ENCODE results near the gene PKDCC.

Gene PKDCC

GRCh38 chr2:42105330-42106256 lies 57.8 kb downstream of the PKDCC start:
- no peak for TF ChIP-seq CTCF (IDR thresholded peaks at IDR 0.05; ENCODE audit: insufficient read depth, low read length, poor library complexity, severe bottlenecking)

GRCh38 chr2:42106257-42106816 lies 58.5 kb downstream of the PKDCC start:
- no peaks in the 10 kb centered on the region for H3K27me3 ChIP-seq (replicated peaks; ENCODE audit: control insufficient read depth, insufficient read depth, low read length)
- no peak for DNase-seq (ENCODE audit: extremely low read depth, insufficient read length)

More at GRCh38 chr2:42105330-42106256, 57.8 kb downstream of the PKDCC start:
- Histone ChIP-seq H3K27me3 (replicated peaks; ENCODE audit: control insufficient read depth, insufficient read depth, low read length) (no peaks in the 10 kb centered on the region), H3K36me3 (ENCODE audit: control insufficient read depth, insufficient read depth, low read length) (no peaks in the 10 kb centered on the region), H3K4me3 (replicated peaks; ENCODE audit: low read depth, low read length) (no peak overlapping the region)
- DNase-seq (ENCODE audit: extremely low read depth, insufficient read length) = peak; percentile 69

GRCh38 chr2:42107249-42108042 lies 59.6 kb downstream of the PKDCC start:
- Histone ChIP-seq H3K27me3 (replicated peaks; ENCODE audit: control insufficient read depth, insufficient read depth, low read length) (no peaks in the 10 kb centered on the region), H3K4me3 (replicated peaks; ENCODE audit: low read depth, low read length) (no peak overlapping the region), H3K36me3 (ENCODE audit: control insufficient read depth, insufficient read depth, low read length) (no peaks in the 10 kb centered on the region)
- DNase-seq (ENCODE audit: extremely low read depth, insufficient read length) = no peak
- no peak for TF ChIP-seq CTCF (IDR thresholded peaks at IDR 0.05; ENCODE audit: insufficient read depth, low read length, poor library complexity, severe bottlenecking)

More at GRCh38 chr2:42106257-42106816, 58.5 kb downstream of the PKDCC start:
- Histone ChIP-seq H3K4me3 (replicated peaks; ENCODE audit: low read depth, low read length) (no peak overlapping the region), H3K36me3 (ENCODE audit: control insufficient read depth, insufficient read depth, low read length) (no peaks in the 10 kb centered on the region)
- no peak for TF ChIP-seq CTCF (IDR thresholded peaks at IDR 0.05; ENCODE audit: insufficient read depth, low read length, poor library complexity, severe bottlenecking)
